Epithelial cell of proximal tubule (primary cell): ENCODE results near the gene MAP3K19. TPM values are rescaled to one million over a fixed set of nuclear protein-coding genes. Genes with fewer than 3 reads are reported as not detected.

ENCODE experiments used
- DNase-seq: peaks from one replicate; pipeline ENCODE4 v3.0.0-alpha.2; 2011; ENCODE audit warnings: low read depth
- H3K4me3 ChIP-seq: 2 replicates; pipeline ENCODE4 v1.5.1; 2011; ENCODE audit warnings: low read depth, mild to moderate bottlenecking, low read length
- CTCF ChIP-seq: conservative IDR thresholded peaks from 2 replicates; pipeline ENCODE4 v1.5.1; 2012; ENCODE audit warnings: low read depth, mild to moderate bottlenecking, low read length
- total RNA-seq: library from RNA; depleted of rRNA; stranded (reverse); fragments of >200 nt; gene quantifications from 2 replicates; pipeline ENCODE4 v1.2.3, GENCODE V29; 2015

The MAP3K19 gene
- total RNA-seq, 1 donor from 2014 or later, result not detected

GRCh38 chr2:134919341-134920210 lies 127.7 kb downstream of the MAP3K19 start:
- no peak for TF ChIP-seq CTCF
- peak overlapping the region; percentile 98 for H3K4me3 ChIP-seq
- no peak for DNase-seq

GRCh38 chr2:134918526-134919340 lies 128.5 kb downstream of the MAP3K19 start, which contains the start of gene CCNT2:
Gene CCNT2, plus strand, starts transcription at chr2:134918822. Its CDS starts 33 bp downstream, at chr2:134918855.
- H3K4me3 ChIP-seq, result peak within 1 kb of the TSS; percentile 98
- TF ChIP-seq CTCF, result no peak
- DNase-seq, result peak; percentile 81

GRCh38 chr2:134917888-134918525 lies 129.2 kb downstream of the MAP3K19 start:
- DNase-seq, result peak; percentile 50
- peak overlapping the region; percentile 98 for H3K4me3 ChIP-seq
- TF ChIP-seq CTCF, result peak; percentile 32

GRCh38 chr2:134917360-134917865 lies 129.8 kb downstream of the MAP3K19 start:
- no peak for TF ChIP-seq CTCF
- H3K4me3 ChIP-seq, result peak overlapping the region; percentile 98
- no peak for DNase-seq

Other genes with a start within 250 kb of the MAP3K19 start
- gene ACMSD, start 208.8 kb downstream of the MAP3K19 start, total RNA-seq, result 0.23 and 0.29 TPM in 2 replicates
- gene CCNT2, start 128.6 kb downstream of the MAP3K19 start, total RNA-seq, result 12.6 and 18.5 TPM in 2 replicates
- 23.9 and 25.4 TPM in 2 replicates for gene RAB3GAP1, start 4.8 kb upstream of the MAP3K19 start, total RNA-seq